HEK293 (cell line): ENCODE data around the gene RASSF8.

Source experiments
- KLF7 ChIP-seq: fragments of 450-650 bp; formaldehyde crosslinking; IDR thresholded peaks from 2 replicates; pipeline ENCODE4 v1.5.1; 2016; ENCODE audit warnings: missing biosample characterization, missing genetic modification characterization, borderline replicate concordance
- MYNN ChIP-seq: fragments of 450-650 bp; formaldehyde crosslinking; IDR thresholded peaks from 2 replicates; pipeline ENCODE4 v1.5.1; 2016; ENCODE audit warnings: missing biosample characterization, missing genetic modification characterization, borderline replicate concordance
- SP7 ChIP-seq: fragments of 450-650 bp; formaldehyde crosslinking; IDR thresholded peaks from 2 replicates; pipeline ENCODE4 v1.5.1; 2016; ENCODE audit warnings: missing biosample characterization, missing genetic modification characterization
- TRIM28 ChIP-seq: IDR thresholded peaks from 2 replicates; pipeline ENCODE4 v1.6.1; 2011; ENCODE audit warnings: low read length, control low read depth, borderline replicate concordance
- YY1 ChIP-seq: fragments of 450-650 bp; formaldehyde crosslinking; IDR thresholded peaks from 2 replicates; pipeline ENCODE4 v1.5.1; 2018; ENCODE audit warnings: missing biosample characterization, missing genetic modification characterization
- ZBTB48 ChIP-seq: fragments of 450-650 bp; formaldehyde crosslinking; IDR thresholded peaks from 2 replicates; pipeline ENCODE4 v1.5.1; 2016; ENCODE audit warnings: missing biosample characterization, missing genetic modification characterization
- ZNF112 ChIP-seq: fragments of 450-650 bp; formaldehyde crosslinking; IDR thresholded peaks from 2 replicates; pipeline ENCODE4 v1.5.0; 2017; ENCODE audit warnings: missing biosample characterization, missing genetic modification characterization
- ZNF140 ChIP-seq: fragments of 450-650 bp; formaldehyde crosslinking; IDR thresholded peaks from 2 replicates; pipeline ENCODE4 v1.5.1; 2016; ENCODE audit warnings: missing biosample characterization, missing genetic modification characterization
- ZNF155 ChIP-seq: fragments of 450-650 bp; formaldehyde crosslinking; IDR thresholded peaks from 2 replicates; pipeline ENCODE4 v1.5.1; 2016; ENCODE audit warnings: missing biosample characterization, missing genetic modification characterization
- ZNF184 ChIP-seq: fragments of 450-650 bp; IDR thresholded peaks from 2 replicates; pipeline ENCODE4 v1.5.1; 2018; ENCODE audit warnings: missing biosample characterization, mild to moderate bottlenecking, missing genetic modification characterization
- ZNF239 ChIP-seq: fragments of 450-650 bp; formaldehyde crosslinking; IDR thresholded peaks from 2 replicates; pipeline ENCODE4 v1.5.1; 2016; ENCODE audit warnings: missing biosample characterization, missing genetic modification characterization
- ZNF274 ChIP-seq, 2 experiments: fragments of 200-500 bp in 1 of 2; fragments of 450-650 bp in 1 of 2; sonication (Bioruptor generic) in 1 of 2; formaldehyde crosslinking in 1 of 2; IDR thresholded peaks; 2 replicates each; pipeline versions ENCODE4 v1.5.1 to v1.6.1; 2014 to 2016; ENCODE audit warnings: borderline replicate concordance in 1 of 2, inconsistent platforms in 1 of 2, low read length in 1 of 2, missing biosample characterization in 1 of 2, missing genetic modification characterization in 1 of 2
- ZNF292 ChIP-seq: fragments of 450-650 bp; formaldehyde crosslinking; IDR thresholded peaks from 2 replicates; pipeline ENCODE4 v1.5.1; 2016; ENCODE audit warnings: low read depth, missing biosample characterization, missing genetic modification characterization, borderline replicate concordance
- ZNF311 ChIP-seq: fragments of 450-650 bp; formaldehyde crosslinking; IDR thresholded peaks from 2 replicates; pipeline ENCODE4 v1.5.1; 2017; ENCODE audit warnings: missing biosample characterization, missing genetic modification characterization, borderline replicate concordance
- ZNF324 ChIP-seq: fragments of 450-650 bp; formaldehyde crosslinking; IDR thresholded peaks from 2 replicates; pipeline ENCODE4 v1.5.1; 2016; ENCODE audit warnings: missing biosample characterization, missing genetic modification characterization
- ZNF362 ChIP-seq: fragments of 450-650 bp; formaldehyde crosslinking; IDR thresholded peaks from 2 replicates; pipeline ENCODE4 v1.5.1; 2016; ENCODE audit warnings: missing biosample characterization, missing genetic modification characterization
- ZNF366 ChIP-seq: fragments of 450-650 bp; formaldehyde crosslinking; conservative IDR thresholded peaks from 2 replicates; pipeline ENCODE4 v1.5.1; 2016; ENCODE audit warnings: missing biosample characterization, missing genetic modification characterization
- ZNF404 ChIP-seq: fragments of 450-650 bp; formaldehyde crosslinking; IDR thresholded peaks from 2 replicates; pipeline ENCODE4 v1.5.1; 2017; ENCODE audit warnings: missing biosample characterization, missing genetic modification characterization
- ZNF416 ChIP-seq: fragments of 450-650 bp; formaldehyde crosslinking; IDR thresholded peaks from 2 replicates; pipeline ENCODE4 v1.5.1; 2016; ENCODE audit warnings: missing biosample characterization, missing genetic modification characterization
- ZNF514 ChIP-seq: fragments of 450-650 bp; formaldehyde crosslinking; IDR thresholded peaks from 2 replicates; pipeline ENCODE4 v1.5.1; 2016; ENCODE audit warnings: missing biosample characterization, missing genetic modification characterization
- ZNF548 ChIP-seq: fragments of 450-650 bp; formaldehyde crosslinking; IDR thresholded peaks from 2 replicates; pipeline ENCODE4 v1.5.1; 2016; ENCODE audit warnings: missing biosample characterization, missing genetic modification characterization
- ZNF555 ChIP-seq: fragments of 450-650 bp; formaldehyde crosslinking; conservative IDR thresholded peaks from 2 replicates; pipeline ENCODE4 v1.5.1; 2017; ENCODE audit warnings: missing biosample characterization, mild to moderate bottlenecking, missing genetic modification characterization, inconsistent platforms
- ZNF558 ChIP-seq: fragments of 450-650 bp; formaldehyde crosslinking; IDR thresholded peaks from 2 replicates; pipeline ENCODE4 v1.5.1; 2016; ENCODE audit warnings: missing biosample characterization, missing genetic modification characterization
- ZNF571 ChIP-seq: fragments of 450-650 bp; formaldehyde crosslinking; IDR thresholded peaks from 2 replicates; pipeline ENCODE4 v1.5.0; 2017; ENCODE audit warnings: missing biosample characterization, missing genetic modification characterization
- ZNF600 ChIP-seq: fragments of 450-650 bp; formaldehyde crosslinking; IDR thresholded peaks from 2 replicates; pipeline ENCODE4 v1.5.1; 2016; ENCODE audit warnings: missing biosample characterization, missing genetic modification characterization
- ZNF621 ChIP-seq: fragments of 450-650 bp; formaldehyde crosslinking; IDR thresholded peaks from 2 replicates; pipeline ENCODE4 v1.5.1; 2017; ENCODE audit warnings: missing biosample characterization, missing genetic modification characterization
- ZNF645 ChIP-seq: fragments of 450-650 bp; formaldehyde crosslinking; IDR thresholded peaks from 2 replicates; pipeline ENCODE4; 2016; ENCODE audit warnings: missing biosample characterization, missing genetic modification characterization
- ZNF747 ChIP-seq: fragments of 450-650 bp; formaldehyde crosslinking; IDR thresholded peaks from 2 replicates; pipeline ENCODE4 v1.5.1; 2016; ENCODE audit warnings: missing biosample characterization, missing genetic modification characterization
- ZXDB ChIP-seq: fragments of 450-650 bp; formaldehyde crosslinking; IDR thresholded peaks from 2 replicates; pipeline ENCODE4 v1.5.1; 2016; ENCODE audit warnings: missing biosample characterization, missing genetic modification characterization
- TF ChIP-seq, protein P1 (sequence below): fragments of 450-650 bp; formaldehyde crosslinking; IDR thresholded peaks from 2 replicates; pipeline ENCODE4 v1.5.1; 2016; ENCODE audit warnings: missing biosample characterization, missing genetic modification characterization
- TF ChIP-seq, protein P2 (sequence below): fragments of 450-650 bp; formaldehyde crosslinking; IDR thresholded peaks from 2 replicates; pipeline ENCODE4 v1.5.1; 2016; ENCODE audit warnings: missing biosample characterization, missing genetic modification characterization, borderline replicate concordance

The RASSF8 gene

DNA sequence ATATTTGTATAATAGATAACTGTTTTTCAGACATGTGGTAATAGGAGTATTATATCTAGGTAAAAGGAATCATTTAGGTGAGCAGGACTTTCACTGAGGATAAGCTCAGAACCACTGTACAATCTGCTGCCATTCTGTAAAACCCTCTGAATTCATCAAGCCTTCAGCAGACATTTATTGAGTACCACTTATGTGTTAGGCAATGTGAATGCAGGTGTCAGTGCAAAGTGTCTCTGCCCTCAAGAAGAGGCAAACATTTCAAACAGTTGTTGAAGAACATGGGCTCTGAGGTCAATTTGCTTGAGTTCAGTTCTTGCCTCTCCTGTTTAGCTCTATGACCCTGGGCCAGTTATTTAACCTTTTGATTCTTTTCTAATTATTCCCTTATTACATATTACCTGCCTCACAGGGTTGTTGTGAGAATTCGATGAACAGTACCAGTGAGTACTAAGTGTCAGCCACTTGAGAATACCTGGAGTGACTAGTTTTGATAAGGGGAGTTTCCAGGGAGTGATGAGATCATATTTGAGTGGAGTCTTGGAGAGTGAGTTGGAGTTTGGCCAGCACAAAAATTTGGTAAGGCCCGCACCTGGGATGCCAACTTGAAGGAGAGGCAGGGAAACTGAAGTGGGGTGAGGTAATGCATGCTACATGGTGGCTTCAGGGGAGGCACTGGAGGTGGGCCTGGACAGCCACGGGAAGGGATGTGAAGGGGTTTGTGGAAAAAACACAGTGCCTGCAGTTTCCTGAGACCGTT is 33.7 kb downstream of the RASSF8 start (continued):
- TF ChIP-seq ZNF645 (tag by site-specific recombination) (no peak), ZNF362 (tag by site-specific recombination) (0 out of 2 replicates have a peak, but pooled peaks have one; percentile 21), ZNF548 (tag by site-specific recombination) (no peak), ZNF184 (tag by site-specific recombination) (no peak), SP7 (tag by site-specific recombination) (peak; percentile 72), ZNF600 (tag by site-specific recombination) (peak; percentile 92), ZNF514 (tag by site-specific recombination) (no peak), MYNN (tag by site-specific recombination) (no peak), ZNF571 (tag by site-specific recombination) (no peak), ZNF324 (no peak), TRIM28 (no peak), ZNF621 (tag by site-specific recombination) (no peak), ZNF366 (tag by site-specific recombination) (peak; percentile 87), ZNF416 (no peak), ZNF239 (no peak), ZNF112 (tag by site-specific recombination) (no peak), ZNF155 (tag by site-specific recombination) (no peak), ZNF558 (0 out of 2 replicates have a peak, but pooled peaks have one; percentile 13), ZNF747 (tag by site-specific recombination) (no peak), ZNF274 (IDR thresholded peaks at IDR 0.05; ENCODE audit: low read length) (no peak), ZNF274 (tag by site-specific recombination; IDR thresholded peaks at IDR 0.05; ENCODE audit: borderline replicate concordance) (no peak), ZNF555 (tag by site-specific recombination) (no peak), KLF7 (tag by site-specific recombination) (no peak), ZNF292 (tag by site-specific recombination) (no peak), YY1 (tag by site-specific recombination) (no peak), ZNF311 (no peak), ZNF404 (tag by site-specific recombination) (no peak), ZNF140 (tag by site-specific recombination) (no peak), ZXDB (peak; percentile 78; the same call in 1 of the 2 replicates), ZBTB48 (tag by site-specific recombination) (no peak)
- TF ChIP-seq, protein P1, sequence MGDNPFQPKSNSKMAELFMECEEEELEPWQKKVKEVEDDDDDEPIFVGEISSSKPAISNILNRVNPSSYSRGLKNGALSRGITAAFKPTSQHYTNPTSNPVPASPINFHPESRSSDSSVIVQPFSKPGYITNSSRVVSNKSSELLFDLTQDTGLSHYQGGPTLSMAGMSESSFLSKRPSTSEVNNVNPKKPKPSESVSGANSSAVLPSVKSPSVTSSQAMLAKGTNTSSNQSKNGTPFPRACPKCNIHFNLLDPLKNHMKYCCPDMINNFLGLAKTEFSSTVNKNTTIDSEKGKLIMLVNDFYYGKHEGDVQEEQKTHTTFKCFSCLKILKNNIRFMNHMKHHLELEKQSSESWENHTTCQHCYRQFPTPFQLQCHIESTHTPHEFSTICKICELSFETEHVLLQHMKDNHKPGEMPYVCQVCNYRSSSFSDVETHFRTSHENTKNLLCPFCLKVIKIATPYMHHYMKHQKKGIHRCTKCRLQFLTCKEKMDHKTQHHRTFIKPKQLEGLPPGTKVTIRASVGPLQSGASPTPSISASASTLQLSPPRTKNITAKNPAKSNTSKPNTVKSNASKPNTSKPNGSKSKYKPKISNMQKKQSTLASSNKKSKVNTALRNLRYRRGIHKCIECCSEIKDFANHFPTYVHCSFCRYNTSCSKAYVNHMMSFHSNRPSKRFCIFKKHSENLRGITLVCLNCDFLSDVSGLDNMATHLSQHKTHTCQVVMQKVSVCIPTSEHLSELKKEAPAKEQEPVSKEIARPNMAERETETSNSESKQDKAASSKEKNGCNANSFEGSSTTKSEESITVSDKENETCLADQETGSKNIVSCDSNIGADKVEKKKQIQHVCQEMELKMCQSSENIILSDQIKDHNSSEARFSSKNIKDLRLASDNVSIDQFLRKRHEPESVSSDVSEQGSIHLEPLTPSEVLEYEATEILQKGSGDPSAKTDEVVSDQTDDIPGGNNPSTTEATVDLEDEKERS = no peak
- TF ChIP-seq, protein P2, sequence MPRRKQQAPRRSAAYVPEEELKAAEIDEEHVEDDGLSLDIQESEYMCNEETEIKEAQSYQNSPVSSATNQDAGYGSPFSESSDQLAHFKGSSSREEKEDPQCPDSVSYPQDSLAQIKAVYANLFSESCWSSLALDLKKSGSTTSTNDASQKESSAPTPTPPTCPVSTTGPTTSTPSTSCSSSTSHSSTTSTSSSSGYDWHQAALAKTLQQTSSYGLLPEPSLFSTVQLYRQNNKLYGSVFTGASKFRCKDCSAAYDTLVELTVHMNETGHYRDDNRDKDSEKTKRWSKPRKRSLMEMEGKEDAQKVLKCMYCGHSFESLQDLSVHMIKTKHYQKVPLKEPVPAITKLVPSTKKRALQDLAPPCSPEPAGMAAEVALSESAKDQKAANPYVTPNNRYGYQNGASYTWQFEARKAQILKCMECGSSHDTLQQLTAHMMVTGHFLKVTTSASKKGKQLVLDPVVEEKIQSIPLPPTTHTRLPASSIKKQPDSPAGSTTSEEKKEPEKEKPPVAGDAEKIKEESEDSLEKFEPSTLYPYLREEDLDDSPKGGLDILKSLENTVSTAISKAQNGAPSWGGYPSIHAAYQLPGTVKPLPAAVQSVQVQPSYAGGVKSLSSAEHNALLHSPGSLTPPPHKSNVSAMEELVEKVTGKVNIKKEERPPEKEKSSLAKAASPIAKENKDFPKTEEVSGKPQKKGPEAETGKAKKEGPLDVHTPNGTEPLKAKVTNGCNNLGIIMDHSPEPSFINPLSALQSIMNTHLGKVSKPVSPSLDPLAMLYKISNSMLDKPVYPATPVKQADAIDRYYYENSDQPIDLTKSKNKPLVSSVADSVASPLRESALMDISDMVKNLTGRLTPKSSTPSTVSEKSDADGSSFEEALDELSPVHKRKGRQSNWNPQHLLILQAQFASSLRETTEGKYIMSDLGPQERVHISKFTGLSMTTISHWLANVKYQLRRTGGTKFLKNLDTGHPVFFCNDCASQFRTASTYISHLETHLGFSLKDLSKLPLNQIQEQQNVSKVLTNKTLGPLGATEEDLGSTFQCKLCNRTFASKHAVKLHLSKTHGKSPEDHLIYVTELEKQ (tag by site-specific recombination) = peak; percentile 31; the same call in 1 of the 2 replicates
